Measurements from ENCODE around the gene EDDM3A.

Gene EDDM3A

GRCh38 chr14:20774258-20774824 lies 28.7 kb downstream of the EDDM3A start:
- DNase-seq (ENCODE audit: insufficient read length, low spot score): no peak
- no peak for FAIRE-seq
- TF ChIP-seq TAF1 (IDR thresholded peaks at IDR 0.05; ENCODE audit: low read depth, low read length) (no peak), POU2F2 (IDR thresholded peaks at IDR 0.05; ENCODE audit: low read depth, low read length) (no peak)

GRCh38 chr14:20775043-20775442 lies 29.4 kb downstream of the EDDM3A start:
- TF ChIP-seq TAF1 (IDR thresholded peaks at IDR 0.05; ENCODE audit: low read depth, low read length): no peak
- no peak for DNase-seq (ENCODE audit: insufficient read length, low spot score)
- FAIRE-seq: no peak

- DNase-seq (ENCODE audit: insufficient read length, low spot score): no peak
- no peak for FAIRE-seq
- TF ChIP-seq POLR2AphosphoS5 (IDR thresholded peaks at IDR 0.05; ENCODE audit: low read depth, low read length): no peak
- TF ChIP-seq SPI1 (IDR thresholded peaks at IDR 0.05; ENCODE audit: low read depth, low read length): no peak
- TF ChIP-seq POU2F2 (IDR thresholded peaks at IDR 0.05; ENCODE audit: low read depth, low read length): no peak
- TF ChIP-seq TAF1 (IDR thresholded peaks at IDR 0.05; ENCODE audit: low read depth, low read length): no peak
- TF ChIP-seq POLR2A (IDR thresholded peaks at IDR 0.05; ENCODE audit: low read depth, low read length): no peak
- no peak for TF ChIP-seq PAX5 (IDR thresholded peaks at IDR 0.05; ENCODE audit: insufficient read depth, low read length, severe bottlenecking)
These were observed 30.2 kb downstream of the EDDM3A start for GRCh38 chr14:20775901-20776300.

- FAIRE-seq (peak; percentile 88), DNase-seq (ENCODE audit: insufficient read length, low spot score) (no peak)
- TF ChIP-seq SPI1 (IDR thresholded peaks at IDR 0.05; ENCODE audit: low read depth, low read length): no peak
- no peak for TF ChIP-seq TAF1 (IDR thresholded peaks at IDR 0.05; ENCODE audit: low read depth, low read length)
- TF ChIP-seq POU2F2 (IDR thresholded peaks at IDR 0.05; ENCODE audit: low read depth, low read length): no peak
- TF ChIP-seq PAX5 (IDR thresholded peaks at IDR 0.05; ENCODE audit: insufficient read depth, low read length, severe bottlenecking): no peak
- TF ChIP-seq POLR2AphosphoS5 (IDR thresholded peaks at IDR 0.05; ENCODE audit: low read depth, low read length): no peak
- TF ChIP-seq POLR2A (IDR thresholded peaks at IDR 0.05; ENCODE audit: low read depth, low read length): no peak; the same call in 1 of the 2 replicates
These were observed 36.1 kb downstream of the EDDM3A start for GRCh38 chr14:20781803-20782202.

GRCh38 chr14:20782280-20782890 lies 36.7 kb downstream of the EDDM3A start:
- TF ChIP-seq SPI1 (IDR thresholded peaks at IDR 0.05; ENCODE audit: low read depth, low read length) (peak; percentile 51), PAX5 (IDR thresholded peaks at IDR 0.05; ENCODE audit: insufficient read depth, low read length, severe bottlenecking) (no peak)
- no peak for DNase-seq (ENCODE audit: insufficient read length, low spot score)
- no peak for FAIRE-seq

- TF ChIP-seq POLR2AphosphoS5 (IDR thresholded peaks at IDR 0.05; ENCODE audit: low read depth, low read length) (no peak), SPI1 (IDR thresholded peaks at IDR 0.05; ENCODE audit: low read depth, low read length) (no peak), POLR2A (IDR thresholded peaks at IDR 0.05; ENCODE audit: low read depth, low read length) (no peak), TAF1 (IDR thresholded peaks at IDR 0.05; ENCODE audit: low read depth, low read length) (no peak), POU2F2 (IDR thresholded peaks at IDR 0.05; ENCODE audit: low read depth, low read length) (no peak), PAX5 (IDR thresholded peaks at IDR 0.05; ENCODE audit: insufficient read depth, low read length, severe bottlenecking) (no peak)
- FAIRE-seq (no peak), DNase-seq (ENCODE audit: insufficient read length, low spot score) (no peak)
These were observed 41.3 kb downstream of the EDDM3A start for GRCh38 chr14:20787025-20787424.

GRCh38 chr14:20789230-20789813 lies 43.6 kb downstream of the EDDM3A start:
- FAIRE-seq (no peak), DNase-seq (ENCODE audit: insufficient read length, low spot score) (no peak)
- no peak for TF ChIP-seq TAF1 (IDR thresholded peaks at IDR 0.05; ENCODE audit: low read depth, low read length)
- no peak for TF ChIP-seq PAX5 (IDR thresholded peaks at IDR 0.05; ENCODE audit: insufficient read depth, low read length, severe bottlenecking)
- no peak for TF ChIP-seq POU2F2 (IDR thresholded peaks at IDR 0.05; ENCODE audit: low read depth, low read length)
- no peak for TF ChIP-seq SPI1 (IDR thresholded peaks at IDR 0.05; ENCODE audit: low read depth, low read length)
- TF ChIP-seq POLR2A (IDR thresholded peaks at IDR 0.05; ENCODE audit: low read depth, low read length): no peak
- TF ChIP-seq POLR2AphosphoS5 (IDR thresholded peaks at IDR 0.05; ENCODE audit: low read depth, low read length): no peak

GRCh38 chr14:20790464-20791116 lies 44.9 kb downstream of the EDDM3A start:
- DNase-seq (ENCODE audit: insufficient read length, low spot score) (no peak), FAIRE-seq (no peak)

GRCh38 chr14:20791187-20791586 lies 45.5 kb downstream of the EDDM3A start:
- DNase-seq (ENCODE audit: insufficient read length, low spot score) (no peak), FAIRE-seq (no peak)
- TF ChIP-seq POLR2AphosphoS5 (IDR thresholded peaks at IDR 0.05; ENCODE audit: low read depth, low read length) (no peak), PAX5 (IDR thresholded peaks at IDR 0.05; ENCODE audit: insufficient read depth, low read length, severe bottlenecking) (no peak), POLR2A (IDR thresholded peaks at IDR 0.05; ENCODE audit: low read depth, low read length) (no peak), POU2F2 (IDR thresholded peaks at IDR 0.05; ENCODE audit: low read depth, low read length) (no peak), SPI1 (IDR thresholded peaks at IDR 0.05; ENCODE audit: low read depth, low read length) (no peak; the same call in 1 of the 2 replicates), TAF1 (IDR thresholded peaks at IDR 0.05; ENCODE audit: low read depth, low read length) (no peak)

More at GRCh38 chr14:20790464-20791116, 44.9 kb downstream of the EDDM3A start:
- TF ChIP-seq POLR2A (IDR thresholded peaks at IDR 0.05; ENCODE audit: low read depth, low read length) (no peak), SPI1 (IDR thresholded peaks at IDR 0.05; ENCODE audit: low read depth, low read length) (no peak), POU2F2 (IDR thresholded peaks at IDR 0.05; ENCODE audit: low read depth, low read length) (no peak), POLR2AphosphoS5 (IDR thresholded peaks at IDR 0.05; ENCODE audit: low read depth, low read length) (no peak), TAF1 (IDR thresholded peaks at IDR 0.05; ENCODE audit: low read depth, low read length) (no peak), PAX5 (IDR thresholded peaks at IDR 0.05; ENCODE audit: insufficient read depth, low read length, severe bottlenecking) (no peak)

- DNase-seq (ENCODE audit: insufficient read length, low spot score): no peak
- no peak for TF ChIP-seq TAF1 (IDR thresholded peaks at IDR 0.05; ENCODE audit: low read depth, low read length)
- TF ChIP-seq PAX5 (IDR thresholded peaks at IDR 0.05; ENCODE audit: insufficient read depth, low read length, severe bottlenecking): no peak
- no peak for TF ChIP-seq POLR2A (IDR thresholded peaks at IDR 0.05; ENCODE audit: low read depth, low read length)
- TF ChIP-seq POU2F2 (IDR thresholded peaks at IDR 0.05; ENCODE audit: low read depth, low read length): no peak
- TF ChIP-seq POLR2AphosphoS5 (IDR thresholded peaks at IDR 0.05; ENCODE audit: low read depth, low read length): no peak
- no peak for TF ChIP-seq SPI1 (IDR thresholded peaks at IDR 0.05; ENCODE audit: low read depth, low read length)
- FAIRE-seq: no peak
These were observed 45.9 kb downstream of the EDDM3A start for GRCh38 chr14:20791597-20791996.

Measured in GM12891 (cell line).